Heart left ventricle (tissue), 13 donors: Measurements from ENCODE around the gene DPP9.

ENCODE experiments used
- CTCF ChIP-seq, 12 donors: fragments of 200-600 bp; sonication (generic) in 4 of 12; IDR thresholded peaks; one replicate each; pipeline versions ENCODE4 v1.5.0 to v1.8.0; 2018 to 2022; ENCODE audit warnings: antibody characterized with exemption in 12 of 12, mild to moderate bottlenecking in 5 of 12
- POLR2A ChIP-seq, 2 donors: fragments of 450-650 bp; IDR thresholded peaks; one replicate each; pipeline ENCODE4 v1.6.1; 2017; ENCODE audit warnings: antibody characterized with exemption in 2 of 2, mild to moderate bottlenecking in 2 of 2, moderate library complexity in 2 of 2
- donor health status: ischemic (EF 13 %, LVEDD 7.1; RV severe dilation, severe dysfunction).
- donor health status: DM: no; HTN: yes; CAD: no.
- donor health status: DM: no; HTN: no; CAD: no.
- donor health status: ischemic (EF 25% LVEDD 6.9; RV normal size, moderate dysfunction).
- donor health status: ischemic (EF 25% LVEDD 5.7; RV mildly dilated, moderate dysfunction).
- donor health status: ischemic (EF 35%, LVEDD 5.7; RV mildly dilated, moderate dysfunction).
- donor health status: nonischemic (EF 11% LVEDD 7.7; RV severe dilation, severe dysfunction).
- donor health status: DM: yes; HTN: yes; CAD: no.
- donor health status: PGD.
- donor health status: ischemic (EF 29% LVEDD 5.4; RV normal size, mild dysfunction).
- donor health status: nonischemic (EF 23%, LVEDD 6.1; RV moderate dilation, normal function).

DNA sequence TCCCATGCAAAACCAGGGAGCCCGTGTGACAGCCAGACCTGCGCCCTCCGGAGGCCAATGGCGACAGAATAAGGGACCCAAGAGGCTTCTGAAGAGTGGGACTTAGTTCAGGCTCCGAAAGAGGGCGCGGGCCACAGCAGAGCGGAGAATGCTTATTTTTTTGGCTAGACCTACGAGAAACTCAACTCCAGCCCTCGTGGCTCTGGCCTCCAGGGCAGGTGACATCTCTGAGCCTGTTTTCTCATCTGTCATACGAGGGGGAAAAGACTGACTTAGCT is 23.0 kb downstream of the DPP9 start:
- no peak for TF ChIP-seq POLR2A (IDR thresholded peaks at IDR 0.05)
- no peak for TF ChIP-seq CTCF (IDR thresholded peaks at IDR 0.05)
